ENCODE results near the gene XRRA1. TPM values are rescaled to one million over a fixed set of nuclear protein-coding genes. Genes with fewer than 3 reads are reported as not detected.
A peak's percentile ranks its signal among the peaks of the same experiment; 100 is the strongest.

Gene XRRA1
- total RNA-seq, 1 experiment from 2014 or later, result 23.5 TPM

DNA sequence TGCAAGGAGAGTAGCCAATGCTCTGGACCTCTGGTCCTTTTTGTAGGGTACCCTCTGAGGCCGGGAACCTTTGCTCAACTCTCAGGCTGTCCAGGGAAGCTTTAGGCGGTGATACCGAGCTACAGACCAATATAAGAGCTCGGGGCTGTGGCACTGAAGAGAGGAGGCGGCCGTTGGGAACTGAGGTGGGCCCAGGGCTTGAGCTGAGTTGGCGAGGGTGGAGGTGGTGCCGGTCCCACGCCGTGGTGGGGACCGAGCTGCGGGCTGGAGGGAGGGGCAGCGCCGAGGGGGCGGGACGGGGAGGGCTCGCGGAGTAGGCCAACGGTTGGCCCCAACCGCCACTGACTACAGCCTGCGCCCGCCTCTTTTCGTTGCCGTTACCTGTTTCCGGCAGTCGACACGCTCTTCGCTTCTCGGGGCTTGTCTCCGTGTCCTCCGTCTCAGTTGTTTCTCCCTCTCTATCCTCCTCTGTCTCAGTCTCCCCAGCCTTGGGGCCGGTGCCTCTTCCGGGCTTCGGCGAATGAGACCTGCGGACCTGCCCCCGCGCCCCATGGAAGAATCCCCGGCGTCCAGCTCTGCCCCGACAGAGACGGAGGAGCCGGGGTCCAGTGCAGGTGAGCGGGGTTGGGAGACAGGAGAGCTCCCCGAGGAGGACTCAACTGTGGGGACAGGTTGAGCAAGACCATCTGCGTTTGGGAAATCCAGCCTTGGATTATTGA, 39.8 kb upstream of the XRRA1 start, which contains the start of gene NEU3:
NEU3 (plus strand) TSS at position 393 of the 719 bp plus-strand sequence; CDS start at position 521, 128 bp downstream.
- H3K79me2 ChIP-seq (ENCODE audit: low read length), result peaks cover 34% of the 10 kb centered on the region
- H3K36me3 ChIP-seq (ENCODE audit: low read depth, low read length), result no peaks in the 10 kb centered on the region
- TSS peak; percentile 62 for BruUV-seq (replicated peaks)
- H3K27ac ChIP-seq (ENCODE audit: low read length), result peak within 1 kb of the TSS; percentile 35
- no peaks in the 10 kb centered on the region for H4K20me1 ChIP-seq (ENCODE audit: low read length)
- peak; percentile 93 for ATAC-seq
- TF ChIP-seq CTCF (conservative IDR thresholded peaks at IDR 0.05; ENCODE audit: low read depth, low read length) (no peak), EZH2 (IDR thresholded peaks at IDR 0.05; ENCODE audit: low read length, unreplicated experiment) (no peak), EZH2phosphoT487 (IDR thresholded peaks at IDR 0.05; ENCODE audit: borderline replicate concordance, low read length) (no peak)
- H3K4me2 ChIP-seq (ENCODE audit: low read length), result peak within 1 kb of the TSS; percentile 89
- no peaks in the 10 kb centered on the region for H3F3A ChIP-seq (ENCODE audit: low read length, unreplicated experiment)
- peak within 1 kb of the TSS; percentile 83 for H3K9ac ChIP-seq (ENCODE audit: low read length)
- DNase-seq, result peak; percentile 88
- peak within 1 kb of the TSS; percentile 94 for H3K4me3 ChIP-seq (ENCODE audit: low read length)
- no peaks in the 10 kb centered on the region for H3K9me3 ChIP-seq (ENCODE audit: low read length)
- POLR2A ChIA-PET (ENCODE audit: unreplicated experiment), result interaction anchor here (0.5 kb wide), 2 partner anchors 33 to 348 kb away, joined by 3 to 5 read pairs; no protein-coding TSS in a partner anchor
- no peaks in the 10 kb centered on the region for H3K9me2 ChIP-seq (replicated peaks; ENCODE audit: low read length)
- CTCF ChIA-PET, result interaction anchor here (0.5 to 1.5 kb wide), 3 partner anchors 156 to 260 kb away, joined by 3 to 8 read pairs (median 3); no protein-coding TSS in a partner anchor
- no peaks in the 10 kb centered on the region for H3K27me3 ChIP-seq (ENCODE audit: low read length)
- intact Hi-C loops (cut with micrococcal nuclease), result loop anchor here (1.0 to 5.0 kb wide), 2 partner anchors 39 to 61 kb away; partner anchors contain the start of genes SPCS2 and XRRA1
- peak within 1 kb of the TSS; percentile 92 for H2AFZ ChIP-seq (ENCODE audit: low read length)
- peaks cover 10% of the 10 kb centered on the region for H3K4me1 ChIP-seq (ENCODE audit: insufficient read depth, low read length)

GRCh38 chr11:74984730-74985129, 35.8 kb upstream of the XRRA1 start:
- ChIA-PET CTCF (no interaction called here), POLR2A (ENCODE audit: unreplicated experiment) (no interaction called here)
- Histone ChIP-seq H3F3A (ENCODE audit: low read length, unreplicated experiment) (no peaks in the 10 kb centered on the region), H3K36me3 (ENCODE audit: low read depth, low read length) (peaks cover 7% of the 10 kb centered on the region; the same call in 1 of the 2 replicates), H3K9ac (ENCODE audit: low read length) (no peak overlapping the region), H3K27ac (ENCODE audit: low read length) (no peak overlapping the region), H2AFZ (ENCODE audit: low read length) (no peak overlapping the region), H4K20me1 (ENCODE audit: low read length) (no peaks in the 10 kb centered on the region), H3K4me3 (ENCODE audit: low read length) (no peak overlapping the region), H3K9me3 (ENCODE audit: low read length) (no peaks in the 10 kb centered on the region), H3K79me2 (ENCODE audit: low read length) (peaks cover 7% of the 10 kb centered on the region), H3K9me2 (replicated peaks; ENCODE audit: low read length) (no peaks in the 10 kb centered on the region), H3K4me2 (ENCODE audit: low read length) (no peak overlapping the region), H3K4me1 (ENCODE audit: insufficient read depth, low read length) (peaks cover 4% of the 10 kb centered on the region), H3K27me3 (ENCODE audit: low read length) (no peaks in the 10 kb centered on the region)
- intact Hi-C loops (cut with micrococcal nuclease), result loop anchor here (5.0 kb wide), 1 partner anchor 57 kb away; no protein-coding TSS in a partner anchor
- ATAC-seq (no peak), DNase-seq (no peak)
- BruUV-seq (replicated peaks), result no TSS peak
- TF ChIP-seq EZH2phosphoT487 (IDR thresholded peaks at IDR 0.05; ENCODE audit: borderline replicate concordance, low read length) (no peak), CTCF (conservative IDR thresholded peaks at IDR 0.05; ENCODE audit: low read depth, low read length) (no peak), EZH2 (IDR thresholded peaks at IDR 0.05; ENCODE audit: low read length, unreplicated experiment) (no peak)

DNA sequence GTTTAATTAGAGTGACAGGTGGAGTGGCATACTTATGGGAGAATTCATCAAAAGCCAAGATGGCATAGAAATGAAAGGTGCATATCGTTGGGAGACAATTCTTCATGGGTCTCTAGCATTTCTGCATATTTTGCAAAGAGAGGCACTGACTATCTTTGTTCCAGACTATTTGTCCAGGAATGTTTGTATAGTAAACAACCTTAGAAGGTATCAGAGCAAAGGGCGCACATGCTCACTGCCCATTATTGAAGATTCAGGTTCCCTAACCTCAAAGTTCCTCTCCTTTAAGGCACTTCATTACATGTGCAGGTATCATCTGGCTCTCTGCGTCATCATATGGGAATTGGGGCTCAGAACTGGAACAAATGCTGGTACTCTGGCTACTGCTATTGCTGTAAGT, 35.2 kb upstream of the XRRA1 start:
- no peak for DNase-seq
- H3K4me2 ChIP-seq (ENCODE audit: low read length), result no peak overlapping the region
- H3K27ac ChIP-seq (ENCODE audit: low read length), result no peak overlapping the region
- no peak for ATAC-seq
- H3K9me2 ChIP-seq (replicated peaks; ENCODE audit: low read length), result no peaks in the 10 kb centered on the region
- H3K9ac ChIP-seq (ENCODE audit: low read length), result no peak overlapping the region
- ChIA-PET POLR2A (ENCODE audit: unreplicated experiment) (no interaction called here), CTCF (no interaction called here)
- no peaks in the 10 kb centered on the region for H4K20me1 ChIP-seq (ENCODE audit: low read length)
- no peaks in the 10 kb centered on the region; the same call in 1 of the 2 replicates for H3K79me2 ChIP-seq (ENCODE audit: low read length)
- intact Hi-C loops (cut with micrococcal nuclease), result no loop called here
- TF ChIP-seq EZH2phosphoT487 (IDR thresholded peaks at IDR 0.05; ENCODE audit: borderline replicate concordance, low read length) (no peak), CTCF (conservative IDR thresholded peaks at IDR 0.05; ENCODE audit: low read depth, low read length) (no peak), EZH2 (IDR thresholded peaks at IDR 0.05; ENCODE audit: low read length, unreplicated experiment) (no peak)
- no peaks in the 10 kb centered on the region for H3F3A ChIP-seq (ENCODE audit: low read length, unreplicated experiment)
- H3K36me3 ChIP-seq (ENCODE audit: low read depth, low read length), result peaks cover 11% of the 10 kb centered on the region; the same call in 1 of the 2 replicates
- no peak overlapping the region for H3K4me3 ChIP-seq (ENCODE audit: low read length)
- BruUV-seq (replicated peaks), result no TSS peak
- no peaks in the 10 kb centered on the region for H3K4me1 ChIP-seq (ENCODE audit: insufficient read depth, low read length)
- H2AFZ ChIP-seq (ENCODE audit: low read length), result no peak overlapping the region
- H3K27me3 ChIP-seq (ENCODE audit: low read length), result no peaks in the 10 kb centered on the region
- H3K9me3 ChIP-seq (ENCODE audit: low read length), result no peaks in the 10 kb centered on the region

Data from PC-3 (cell line).